ENCODE data around the gene FOXP4.

Gene FOXP4

GRCh38 chr6:41545703-41546474 is at the start of gene FOXP4:
Gene FOXP4 (plus strand): TSS chr6:41546381. CDS start chr6:41565761, 19,380 bp downstream.
- peak; percentile 79 for DNase-seq (ENCODE audit: low read depth, low spot score)
- Histone ChIP-seq H3K27me3 (ENCODE audit: control insufficient read depth, insufficient read depth, low read length) (peaks cover 41% of the 10 kb centered on the region), H3K4me1 (ENCODE audit: control insufficient read depth, insufficient read depth, low read length) (peaks cover 5% of the 10 kb centered on the region; the same call in 1 of the 2 replicates), H3K36me3 (ENCODE audit: control insufficient read depth, insufficient read depth, low read length) (no peaks in the 10 kb centered on the region), H3K9me3 (ENCODE audit: control insufficient read depth, insufficient read depth, low read length) (no peaks in the 10 kb centered on the region), H3K4me3 (ENCODE audit: low read length) (peak within 1 kb of the TSS; percentile 63; the same call in 1 of the 2 replicates), H3K27ac (ENCODE audit: low read length) (no peak within 1 kb of the TSS)
- WGBS (ENCODE audit: insufficient coverage, insufficient read length) = no CpG with 5 or more reads among the region's 61 CpGs

- no peaks in the 10 kb centered on the region for H3K9me3 ChIP-seq (ENCODE audit: control insufficient read depth, insufficient read depth, low read length)
- WGBS (ENCODE audit: insufficient coverage, insufficient read length) = no CpG with 5 or more reads among the region's 3 CpGs
- peaks cover 6% of the 10 kb centered on the region; the same call in 1 of the 2 replicates for H3K27me3 ChIP-seq (ENCODE audit: control insufficient read depth, insufficient read depth, low read length)
- H3K36me3 ChIP-seq (ENCODE audit: control insufficient read depth, insufficient read depth, low read length) = no peaks in the 10 kb centered on the region
- peaks cover 6% of the 10 kb centered on the region for H3K4me1 ChIP-seq (ENCODE audit: control insufficient read depth, insufficient read depth, low read length)
- no peak overlapping the region for H3K27ac ChIP-seq (ENCODE audit: low read length)
- DNase-seq (ENCODE audit: low read depth, low spot score) = no peak
- no peak overlapping the region for H3K4me3 ChIP-seq (ENCODE audit: low read length)
Observed at GRCh38 chr6:41497573-41497972, 48.6 kb upstream of the FOXP4 start.

- Histone ChIP-seq H3K9me3 (ENCODE audit: control insufficient read depth, insufficient read depth, low read length) (no peaks in the 10 kb centered on the region), H3K36me3 (ENCODE audit: control insufficient read depth, insufficient read depth, low read length) (no peaks in the 10 kb centered on the region), H3K4me1 (ENCODE audit: control insufficient read depth, insufficient read depth, low read length) (peaks cover 8% of the 10 kb centered on the region), H3K4me3 (ENCODE audit: low read length) (no peak overlapping the region), H3K27ac (ENCODE audit: low read length) (no peak overlapping the region), H3K27me3 (ENCODE audit: control insufficient read depth, insufficient read depth, low read length) (peaks cover 6% of the 10 kb centered on the region; the same call in 1 of the 2 replicates)
- DNase-seq (ENCODE audit: low read depth, low spot score) = no peak
- no CpG with 5 or more reads among the region's 2 CpGs for WGBS (ENCODE audit: insufficient coverage, insufficient read length)
Observed at GRCh38 chr6:41497994-41498393, 48.2 kb upstream of the FOXP4 start.

GRCh38 chr6:41498968-41499599 is 47.1 kb upstream of the FOXP4 start:
- Histone ChIP-seq H3K9me3 (ENCODE audit: control insufficient read depth, insufficient read depth, low read length) (no peaks in the 10 kb centered on the region), H3K4me3 (ENCODE audit: low read length) (no peak overlapping the region), H3K4me1 (ENCODE audit: control insufficient read depth, insufficient read depth, low read length) (peaks cover 8% of the 10 kb centered on the region), H3K27ac (ENCODE audit: low read length) (no peak overlapping the region), H3K36me3 (ENCODE audit: control insufficient read depth, insufficient read depth, low read length) (no peaks in the 10 kb centered on the region), H3K27me3 (ENCODE audit: control insufficient read depth, insufficient read depth, low read length) (peaks cover 4% of the 10 kb centered on the region; the same call in 1 of the 2 replicates)
- WGBS (ENCODE audit: insufficient coverage, insufficient read length) = no CpG with 5 or more reads among the region's 6 CpGs
- no peak for DNase-seq (ENCODE audit: low read depth, low spot score)

GRCh38 chr6:41500561-41500960 is 45.6 kb upstream of the FOXP4 start:
- Histone ChIP-seq H3K9me3 (ENCODE audit: control insufficient read depth, insufficient read depth, low read length) (no peaks in the 10 kb centered on the region), H3K27ac (ENCODE audit: low read length) (no peak overlapping the region), H3K4me1 (ENCODE audit: control insufficient read depth, insufficient read depth, low read length) (peaks cover 7% of the 10 kb centered on the region), H3K27me3 (ENCODE audit: control insufficient read depth, insufficient read depth, low read length) (peaks cover 16% of the 10 kb centered on the region), H3K36me3 (ENCODE audit: control insufficient read depth, insufficient read depth, low read length) (no peaks in the 10 kb centered on the region), H3K4me3 (ENCODE audit: low read length) (no peak overlapping the region)
- no CpG with 5 or more reads among the region's 3 CpGs for WGBS (ENCODE audit: insufficient coverage, insufficient read length)
- no peak for DNase-seq (ENCODE audit: low read depth, low spot score)

- H3K4me1 ChIP-seq (ENCODE audit: control insufficient read depth, insufficient read depth, low read length) = peaks cover 8% of the 10 kb centered on the region
- no peak overlapping the region for H3K4me3 ChIP-seq (ENCODE audit: low read length)
- no peak for DNase-seq (ENCODE audit: low read depth, low spot score)
- no CpG with 5 or more reads among the region's 5 CpGs for WGBS (ENCODE audit: insufficient coverage, insufficient read length)
- no peaks in the 10 kb centered on the region for H3K36me3 ChIP-seq (ENCODE audit: control insufficient read depth, insufficient read depth, low read length)
- H3K27ac ChIP-seq (ENCODE audit: low read length) = no peak overlapping the region
- no peaks in the 10 kb centered on the region for H3K9me3 ChIP-seq (ENCODE audit: control insufficient read depth, insufficient read depth, low read length)
- H3K27me3 ChIP-seq (ENCODE audit: control insufficient read depth, insufficient read depth, low read length) = peaks cover 31% of the 10 kb centered on the region
Observed at GRCh38 chr6:41502566-41502916, 43.6 kb upstream of the FOXP4 start.

GRCh38 chr6:41502917-41503671 is 43.1 kb upstream of the FOXP4 start:
- WGBS (ENCODE audit: insufficient coverage, insufficient read length) = no CpG with 5 or more reads among the region's 27 CpGs
- Histone ChIP-seq H3K27me3 (ENCODE audit: control insufficient read depth, insufficient read depth, low read length) (peaks cover 36% of the 10 kb centered on the region), H3K27ac (ENCODE audit: low read length) (no peak overlapping the region), H3K36me3 (ENCODE audit: control insufficient read depth, insufficient read depth, low read length) (no peaks in the 10 kb centered on the region), H3K4me3 (ENCODE audit: low read length) (peak overlapping the region; percentile 4; the same call in 1 of the 2 replicates), H3K4me1 (ENCODE audit: control insufficient read depth, insufficient read depth, low read length) (peaks cover 8% of the 10 kb centered on the region), H3K9me3 (ENCODE audit: control insufficient read depth, insufficient read depth, low read length) (no peaks in the 10 kb centered on the region)
- DNase-seq (ENCODE audit: low read depth, low spot score) = no peak

- no peak for DNase-seq (ENCODE audit: low read depth, low spot score)
- WGBS (ENCODE audit: insufficient coverage, insufficient read length) = no CpG with 5 or more reads among the region's 52 CpGs
- H3K4me1 ChIP-seq (ENCODE audit: control insufficient read depth, insufficient read depth, low read length) = peaks cover 8% of the 10 kb centered on the region
- peaks cover 42% of the 10 kb centered on the region for H3K27me3 ChIP-seq (ENCODE audit: control insufficient read depth, insufficient read depth, low read length)
- no peaks in the 10 kb centered on the region for H3K9me3 ChIP-seq (ENCODE audit: control insufficient read depth, insufficient read depth, low read length)
- H3K36me3 ChIP-seq (ENCODE audit: control insufficient read depth, insufficient read depth, low read length) = no peaks in the 10 kb centered on the region
- H3K4me3 ChIP-seq (ENCODE audit: low read length) = peak overlapping the region; percentile 15; the same call in 1 of the 2 replicates
- no peak overlapping the region for H3K27ac ChIP-seq (ENCODE audit: low read length)
Observed at GRCh38 chr6:41503827-41504465, 42.2 kb upstream of the FOXP4 start.

- DNase-seq (ENCODE audit: low read depth, low spot score) = no peak
- H3K36me3 ChIP-seq (ENCODE audit: control insufficient read depth, insufficient read depth, low read length) = no peaks in the 10 kb centered on the region
- no peak overlapping the region; the same call in 1 of the 2 replicates for H3K4me3 ChIP-seq (ENCODE audit: low read length)
- peaks cover 46% of the 10 kb centered on the region for H3K27me3 ChIP-seq (ENCODE audit: control insufficient read depth, insufficient read depth, low read length)
- WGBS (ENCODE audit: insufficient coverage, insufficient read length) = no CpG with 5 or more reads among the region's 31 CpGs
- H3K9me3 ChIP-seq (ENCODE audit: control insufficient read depth, insufficient read depth, low read length) = no peaks in the 10 kb centered on the region
- H3K27ac ChIP-seq (ENCODE audit: low read length) = no peak overlapping the region
- H3K4me1 ChIP-seq (ENCODE audit: control insufficient read depth, insufficient read depth, low read length) = peaks cover 8% of the 10 kb centered on the region
Observed at GRCh38 chr6:41504466-41505121, 41.6 kb upstream of the FOXP4 start.

Measured in iPS DF 6.9 (cell line).